HT-29 (cell line): ENCODE results near the gene CALML5. TPM values are rescaled to one million over a fixed set of nuclear protein-coding genes. Genes with fewer than 3 reads are reported as not detected.

ENCODE experiments used
- DNase-seq: peaks from one replicate; pipeline ENCODE4 v3.0.0-alpha.2; 2015; ENCODE audit warnings: low spot score
- total RNA-seq: library from RNA; depleted of rRNA; stranded (reverse); fragments of >200 nt; shearing (Covaris generic); gene quantifications from 2 replicates; pipeline ENCODE4 v1.2.3, GENCODE V29; 2014

The CALML5 gene
- total RNA-seq, 1 experiment from 2014 or later, result 0.71 TPM

- no peak for DNase-seq
Observed at GRCh38 chr10:5500910-5501309, 1.5 kb upstream of the CALML5 start.

GRCh38 chr10:5500162-5500670 lies 846 bp upstream of the CALML5 start:
- DNase-seq, result no peak

GRCh38 chr10:5498791-5499492 lies 428 bp downstream of the CALML5 start:
- no peak for DNase-seq

GRCh38 chr10:5497948-5498730 lies 1.2 kb downstream of the CALML5 start:
- DNase-seq, result no peak

- no peak for DNase-seq
Observed at GRCh38 chr10:5497289-5497688, 2.1 kb downstream of the CALML5 start.

- peak; percentile 36 for DNase-seq
Observed at GRCh38 chr10:5496261-5497250, 2.8 kb downstream of the CALML5 start.

GRCh38 chr10:5494611-5495010 lies 4.8 kb downstream of the CALML5 start:
- no peak for DNase-seq

GRCh38 chr10:5493691-5494090 lies 5.7 kb downstream of the CALML5 start:
- DNase-seq, result no peak

GRCh38 chr10:5492929-5493576 lies 6.3 kb downstream of the CALML5 start:
- no peak for DNase-seq

- no peak for DNase-seq
Observed at GRCh38 chr10:5492322-5492855, 7.0 kb downstream of the CALML5 start.

GRCh38 chr10:5491477-5491876 lies 7.9 kb downstream of the CALML5 start:
- DNase-seq, result no peak

- no peak for DNase-seq
Observed at GRCh38 chr10:5490698-5491464, 8.5 kb downstream of the CALML5 start.

GRCh38 chr10:5490032-5490431 lies 9.3 kb downstream of the CALML5 start:
- no peak for DNase-seq

- DNase-seq, result peak; percentile 94
Observed at GRCh38 chr10:5488272-5489161, 10.9 kb downstream of the CALML5 start.

- DNase-seq, result no peak
Observed at GRCh38 chr10:5486853-5487235, 12.5 kb downstream of the CALML5 start.

GRCh38 chr10:5485948-5486852 lies 13.2 kb downstream of the CALML5 start:
- DNase-seq, result no peak

GRCh38 chr10:5485290-5485689 lies 14.1 kb downstream of the CALML5 start:
- no peak for DNase-seq

GRCh38 chr10:5484205-5484604 lies 15.2 kb downstream of the CALML5 start:
- no peak for DNase-seq
